Measurements from ENCODE around the gene UBE3A. TPM values are rescaled to one million over a fixed set of nuclear protein-coding genes. Genes with fewer than 3 reads are reported as not detected.
A peak's percentile ranks its signal among the peaks of the same experiment; 100 is the strongest.

The UBE3A gene
- total RNA-seq, 1 donor from 2014 or later = 57.4 TPM

- no peak for FAIRE-seq
- no peak for TF ChIP-seq CTCF (IDR thresholded peaks at IDR 0.05; ENCODE audit: insufficient read depth, low read length, severe bottlenecking)
Measured at GRCh38 chr15:25381579-25381978, 57.2 kb downstream of the UBE3A start.

GRCh38 chr15:25378501-25378901 is 60.3 kb downstream of the UBE3A start:
- FAIRE-seq = no peak
- no peaks in the 10 kb centered on the region for H3K27me3 ChIP-seq (ENCODE audit: control insufficient read depth, insufficient read depth, low read length)
- peaks cover 3% of the 10 kb centered on the region for H3K36me3 ChIP-seq (ENCODE audit: control insufficient read depth, insufficient read depth, low read length)
- no peak for DNase-seq (ENCODE audit: low read depth)
- TF ChIP-seq CTCF (IDR thresholded peaks at IDR 0.05; ENCODE audit: insufficient read depth, low read length, severe bottlenecking) = no peak
- no peak overlapping the region for H3K4me3 ChIP-seq (ENCODE audit: low read depth, low read length)

More at GRCh38 chr15:25381579-25381978, 57.2 kb downstream of the UBE3A start:
- Histone ChIP-seq H3K4me3 (ENCODE audit: low read depth, low read length) (no peak overlapping the region), H3K27me3 (ENCODE audit: control insufficient read depth, insufficient read depth, low read length) (no peaks in the 10 kb centered on the region), H3K36me3 (ENCODE audit: control insufficient read depth, insufficient read depth, low read length) (no peaks in the 10 kb centered on the region)
- DNase-seq (ENCODE audit: low read depth) = no peak

GRCh38 chr15:25375557-25375956 is 63.3 kb downstream of the UBE3A start:
- FAIRE-seq = no peak
- no peak for DNase-seq (ENCODE audit: low read depth)
- H3K4me3 ChIP-seq (ENCODE audit: low read depth, low read length) = no peak overlapping the region
- no peaks in the 10 kb centered on the region for H3K27me3 ChIP-seq (ENCODE audit: control insufficient read depth, insufficient read depth, low read length)
- H3K36me3 ChIP-seq (ENCODE audit: control insufficient read depth, insufficient read depth, low read length) = peaks cover 4% of the 10 kb centered on the region
- no peak for TF ChIP-seq CTCF (IDR thresholded peaks at IDR 0.05; ENCODE audit: insufficient read depth, low read length, severe bottlenecking)

- DNase-seq (ENCODE audit: low read depth) (no peak), FAIRE-seq (no peak)
- no peak overlapping the region for H3K4me3 ChIP-seq (ENCODE audit: low read depth, low read length)
- TF ChIP-seq CTCF (IDR thresholded peaks at IDR 0.05; ENCODE audit: insufficient read depth, low read length, severe bottlenecking) = no peak
- no peaks in the 10 kb centered on the region for H3K27me3 ChIP-seq (ENCODE audit: control insufficient read depth, insufficient read depth, low read length)
- H3K36me3 ChIP-seq (ENCODE audit: control insufficient read depth, insufficient read depth, low read length) = peaks cover 4% of the 10 kb centered on the region
Measured at GRCh38 chr15:25374143-25374542, 64.7 kb downstream of the UBE3A start.

- no peak for TF ChIP-seq CTCF (IDR thresholded peaks at IDR 0.05; ENCODE audit: insufficient read depth, low read length, severe bottlenecking)
- peaks cover 4% of the 10 kb centered on the region for H3K36me3 ChIP-seq (ENCODE audit: control insufficient read depth, insufficient read depth, low read length)
- FAIRE-seq = no peak
Measured at GRCh38 chr15:25372298-25372697, 66.5 kb downstream of the UBE3A start.

GRCh38 chr15:25368850-25369249 is 70.0 kb downstream of the UBE3A start:
- H3K36me3 ChIP-seq (ENCODE audit: control insufficient read depth, insufficient read depth, low read length) = peaks cover 2% of the 10 kb centered on the region
- H3K4me3 ChIP-seq (ENCODE audit: low read depth, low read length) = no peak overlapping the region
- FAIRE-seq (no peak), DNase-seq (ENCODE audit: low read depth) (no peak)
- H3K27me3 ChIP-seq (ENCODE audit: control insufficient read depth, insufficient read depth, low read length) = no peaks in the 10 kb centered on the region
- TF ChIP-seq CTCF (IDR thresholded peaks at IDR 0.05; ENCODE audit: insufficient read depth, low read length, severe bottlenecking) = no peak

More at GRCh38 chr15:25372298-25372697, 66.5 kb downstream of the UBE3A start:
- Histone ChIP-seq H3K27me3 (ENCODE audit: control insufficient read depth, insufficient read depth, low read length) (no peaks in the 10 kb centered on the region), H3K4me3 (ENCODE audit: low read depth, low read length) (no peak overlapping the region)
- DNase-seq (ENCODE audit: low read depth) = peak; percentile 25
